ENCODE measurements around the gene TRIO.

Gene TRIO

DNA sequence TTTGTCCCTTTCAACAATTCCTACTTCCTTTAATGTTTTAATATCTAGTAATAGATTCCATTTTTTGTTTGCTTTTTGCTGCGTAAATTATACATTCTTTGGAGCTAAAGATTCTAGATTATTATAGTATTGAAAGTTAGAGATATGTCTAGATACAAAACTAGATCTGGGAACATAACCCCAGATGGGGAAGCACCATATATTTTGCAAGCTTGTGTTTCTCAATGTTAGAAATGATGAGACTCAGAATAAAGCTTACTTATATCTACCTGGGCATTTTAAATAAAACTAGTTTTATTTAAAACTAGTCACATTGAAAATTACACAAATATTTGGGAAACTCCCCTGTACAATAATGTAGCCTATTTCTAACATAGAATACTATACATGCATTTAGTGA lies 32.2 kb downstream of the TRIO start:
- no peaks in the 10 kb centered on the region for H3K36me3 ChIP-seq (ENCODE audit: control insufficient read depth, insufficient read depth, low read length)
- no peak overlapping the region for H3K9ac ChIP-seq
- peaks cover 42% of the 10 kb centered on the region for H3K79me2 ChIP-seq
- TF ChIP-seq, protein P1, sequence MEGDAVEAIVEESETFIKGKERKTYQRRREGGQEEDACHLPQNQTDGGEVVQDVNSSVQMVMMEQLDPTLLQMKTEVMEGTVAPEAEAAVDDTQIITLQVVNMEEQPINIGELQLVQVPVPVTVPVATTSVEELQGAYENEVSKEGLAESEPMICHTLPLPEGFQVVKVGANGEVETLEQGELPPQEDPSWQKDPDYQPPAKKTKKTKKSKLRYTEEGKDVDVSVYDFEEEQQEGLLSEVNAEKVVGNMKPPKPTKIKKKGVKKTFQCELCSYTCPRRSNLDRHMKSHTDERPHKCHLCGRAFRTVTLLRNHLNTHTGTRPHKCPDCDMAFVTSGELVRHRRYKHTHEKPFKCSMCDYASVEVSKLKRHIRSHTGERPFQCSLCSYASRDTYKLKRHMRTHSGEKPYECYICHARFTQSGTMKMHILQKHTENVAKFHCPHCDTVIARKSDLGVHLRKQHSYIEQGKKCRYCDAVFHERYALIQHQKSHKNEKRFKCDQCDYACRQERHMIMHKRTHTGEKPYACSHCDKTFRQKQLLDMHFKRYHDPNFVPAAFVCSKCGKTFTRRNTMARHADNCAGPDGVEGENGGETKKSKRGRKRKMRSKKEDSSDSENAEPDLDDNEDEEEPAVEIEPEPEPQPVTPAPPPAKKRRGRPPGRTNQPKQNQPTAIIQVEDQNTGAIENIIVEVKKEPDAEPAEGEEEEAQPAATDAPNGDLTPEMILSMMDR (IDR thresholded peaks at IDR 0.05): no peak
- no peak overlapping the region for H3K27ac ChIP-seq
- no peaks in the 10 kb centered on the region for H3K9me3 ChIP-seq (ENCODE audit: control insufficient read depth, low read length)
- no peak overlapping the region for H2AFZ ChIP-seq
- no peaks in the 10 kb centered on the region for H3K4me1 ChIP-seq
- H3K4me2 ChIP-seq (ENCODE audit: low read length): no peak overlapping the region
- no peaks in the 10 kb centered on the region for H3K27me3 ChIP-seq (ENCODE audit: control insufficient read depth, insufficient read depth, low read length)
- H3K4me3 ChIP-seq (ENCODE audit: low read depth, low read length): no peak overlapping the region

DNA sequence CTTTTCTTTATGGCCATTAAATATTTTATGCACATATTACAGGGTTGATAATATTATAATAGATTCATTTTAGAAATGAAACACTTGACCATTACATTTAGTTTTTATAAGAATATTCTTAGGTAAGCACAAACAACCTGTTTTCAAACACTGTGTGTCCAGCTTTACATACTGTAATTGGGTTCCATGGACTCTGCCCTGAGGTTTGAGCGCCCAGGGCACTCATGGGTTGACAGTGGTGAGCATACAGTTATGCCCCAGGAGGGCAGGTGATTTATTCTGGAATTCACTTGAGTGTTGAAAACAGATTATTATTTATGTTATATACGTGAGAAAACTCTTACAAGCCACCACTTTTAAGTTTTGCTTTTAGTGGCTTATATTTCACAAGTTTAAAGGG lies 33.7 kb downstream of the TRIO start:
- H3K9ac ChIP-seq: no peak overlapping the region
- H3K4me3 ChIP-seq (ENCODE audit: low read depth, low read length): no peak overlapping the region
- no peaks in the 10 kb centered on the region for H3K36me3 ChIP-seq (ENCODE audit: control insufficient read depth, insufficient read depth, low read length)
- TF ChIP-seq, protein P1 (IDR thresholded peaks at IDR 0.05): no peak
- H3K27me3 ChIP-seq (ENCODE audit: control insufficient read depth, insufficient read depth, low read length): no peaks in the 10 kb centered on the region
- no peaks in the 10 kb centered on the region for H3K9me3 ChIP-seq (ENCODE audit: control insufficient read depth, low read length)
- H3K79me2 ChIP-seq: peaks cover 51% of the 10 kb centered on the region
- H3K27ac ChIP-seq: no peak overlapping the region
- no peaks in the 10 kb centered on the region for H3K4me1 ChIP-seq
- no peak overlapping the region for H3K4me2 ChIP-seq (ENCODE audit: low read length)
- H2AFZ ChIP-seq: no peak overlapping the region

GRCh38 chr5:14177634-14178033 lies 34.5 kb downstream of the TRIO start:
- Histone ChIP-seq H3K4me2 (ENCODE audit: low read length) (no peak overlapping the region), H3K4me3 (ENCODE audit: low read depth, low read length) (no peak overlapping the region), H3K79me2 (peaks cover 47% of the 10 kb centered on the region), H3K4me1 (no peaks in the 10 kb centered on the region), H3K36me3 (ENCODE audit: control insufficient read depth, insufficient read depth, low read length) (no peaks in the 10 kb centered on the region), H3K27ac (no peak overlapping the region), H3K27me3 (ENCODE audit: control insufficient read depth, insufficient read depth, low read length) (no peaks in the 10 kb centered on the region), H2AFZ (no peak overlapping the region), H3K9me3 (ENCODE audit: control insufficient read depth, low read length) (no peaks in the 10 kb centered on the region), H3K9ac (no peak overlapping the region)
- TF ChIP-seq, protein P1 (IDR thresholded peaks at IDR 0.05): no peak

- Histone ChIP-seq H3K36me3 (ENCODE audit: control insufficient read depth, insufficient read depth, low read length) (no peaks in the 10 kb centered on the region), H2AFZ (no peak overlapping the region), H3K4me3 (ENCODE audit: low read depth, low read length) (no peak overlapping the region), H3K27me3 (ENCODE audit: control insufficient read depth, insufficient read depth, low read length) (no peaks in the 10 kb centered on the region), H3K9me3 (ENCODE audit: control insufficient read depth, low read length) (no peaks in the 10 kb centered on the region), H3K4me2 (ENCODE audit: low read length) (no peak overlapping the region), H3K27ac (no peak overlapping the region), H3K79me2 (peaks cover 47% of the 10 kb centered on the region), H3K9ac (no peak overlapping the region), H3K4me1 (no peaks in the 10 kb centered on the region)
- TF ChIP-seq, protein P1 (IDR thresholded peaks at IDR 0.05): no peak
These were observed 34.9 kb downstream of the TRIO start for GRCh38 chr5:14178091-14178490.

- Histone ChIP-seq H2AFZ (no peak overlapping the region), H3K36me3 (ENCODE audit: control insufficient read depth, insufficient read depth, low read length) (no peaks in the 10 kb centered on the region), H3K27ac (no peak overlapping the region), H3K4me3 (ENCODE audit: low read depth, low read length) (no peak overlapping the region), H3K9ac (no peak overlapping the region), H3K9me3 (ENCODE audit: control insufficient read depth, low read length) (no peaks in the 10 kb centered on the region), H3K79me2 (peaks cover 46% of the 10 kb centered on the region), H3K4me2 (ENCODE audit: low read length) (no peak overlapping the region), H3K27me3 (ENCODE audit: control insufficient read depth, insufficient read depth, low read length) (no peaks in the 10 kb centered on the region), H3K4me1 (no peaks in the 10 kb centered on the region)
- TF ChIP-seq, protein P1 (IDR thresholded peaks at IDR 0.05): no peak
These were observed 35.6 kb downstream of the TRIO start for GRCh38 chr5:14178671-14179211.
